Glomerular endothelial cell (primary cell): Measurements from ENCODE around the gene BCS1L. TPM values are rescaled to one million over a fixed set of nuclear protein-coding genes. Genes with fewer than 3 reads are reported as not detected.
A peak's percentile ranks its signal among the peaks of the same experiment; 100 is the strongest.

Experiments used
- DNase-seq: peaks from one replicate; pipeline ENCODE4 v3.0.0-alpha.2; 2011; ENCODE audit warnings: low read depth, low spot score; ENCODE audit errors: extremely low read depth
- total RNA-seq: library from RNA; depleted of rRNA; stranded (reverse); fragments of >200 nt; gene quantifications from 2 replicates; pipeline ENCODE4 v1.2.3, GENCODE V29; 2015

Gene BCS1L
- total RNA-seq, 1 donor from 2014 or later, result 30.9 TPM

DNA sequence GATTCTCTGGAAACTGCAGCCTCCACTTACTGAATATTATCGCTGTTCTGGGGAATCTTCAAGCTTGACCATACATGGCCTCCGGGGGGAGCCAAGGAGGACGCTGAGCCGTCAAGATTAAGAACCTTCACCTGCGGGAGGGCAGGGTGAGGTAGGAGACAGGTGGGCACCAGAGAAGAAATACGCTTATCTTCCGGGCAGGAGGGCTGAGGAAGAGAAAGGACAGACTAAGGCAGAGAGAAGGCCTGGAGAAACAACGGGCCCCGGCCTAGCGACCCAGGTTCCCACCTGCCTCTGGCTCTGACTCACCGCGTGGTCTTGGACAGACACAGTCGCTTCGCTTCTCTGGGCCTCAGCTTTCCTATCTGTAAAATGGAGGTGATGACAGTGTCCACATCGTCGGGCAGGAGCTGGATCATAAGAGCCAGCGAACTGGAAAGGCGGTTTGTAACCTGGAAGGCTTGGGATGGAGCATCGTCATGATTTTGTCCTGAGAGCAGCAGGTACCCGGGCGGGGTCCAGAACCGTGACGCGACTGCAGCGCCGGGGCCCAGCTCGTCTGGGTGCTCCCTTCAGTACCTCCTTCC, 719 bp upstream of the BCS1L start:
- no peak for DNase-seq

DNA sequence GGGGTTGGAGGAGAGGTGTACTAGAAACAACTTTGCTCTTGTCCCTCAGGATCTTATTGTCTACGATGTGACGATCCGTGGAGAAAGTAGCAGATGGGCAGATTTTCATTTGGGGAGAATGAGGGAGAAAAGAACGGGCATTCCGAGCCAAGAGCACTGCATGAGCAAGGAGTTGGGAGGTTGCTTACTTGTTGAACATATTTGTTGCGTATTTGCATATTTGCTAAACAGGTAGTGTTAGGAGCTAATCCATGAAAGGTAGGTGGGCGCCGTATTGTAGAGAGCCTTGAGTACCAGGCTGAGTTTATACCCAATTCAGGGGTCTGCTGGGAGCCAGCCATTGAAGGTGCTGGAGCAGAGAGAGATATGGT, 490 bp downstream of the BCS1L start:
- DNase-seq, result no peak

DNA sequence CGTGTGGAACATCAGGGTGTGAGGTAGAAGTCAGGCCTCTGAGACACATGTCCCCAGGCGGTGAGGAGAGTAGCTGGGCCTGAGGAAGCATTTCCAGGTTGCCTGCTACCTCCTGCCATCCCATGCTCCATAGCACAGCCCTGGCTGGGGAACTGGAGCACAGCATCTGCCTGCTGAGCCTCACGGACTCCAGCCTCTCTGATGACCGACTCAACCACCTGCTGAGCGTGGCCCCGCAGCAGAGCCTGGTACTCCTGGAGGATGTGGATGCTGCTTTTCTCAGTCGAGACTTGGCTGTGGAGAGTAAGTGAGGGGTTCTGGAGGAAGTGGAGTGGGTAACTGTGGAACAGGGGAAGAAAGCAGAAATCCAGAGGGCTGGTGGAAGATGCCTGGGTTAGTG, 2.9 kb downstream of the BCS1L start:
- DNase-seq, result no peak

DNA sequence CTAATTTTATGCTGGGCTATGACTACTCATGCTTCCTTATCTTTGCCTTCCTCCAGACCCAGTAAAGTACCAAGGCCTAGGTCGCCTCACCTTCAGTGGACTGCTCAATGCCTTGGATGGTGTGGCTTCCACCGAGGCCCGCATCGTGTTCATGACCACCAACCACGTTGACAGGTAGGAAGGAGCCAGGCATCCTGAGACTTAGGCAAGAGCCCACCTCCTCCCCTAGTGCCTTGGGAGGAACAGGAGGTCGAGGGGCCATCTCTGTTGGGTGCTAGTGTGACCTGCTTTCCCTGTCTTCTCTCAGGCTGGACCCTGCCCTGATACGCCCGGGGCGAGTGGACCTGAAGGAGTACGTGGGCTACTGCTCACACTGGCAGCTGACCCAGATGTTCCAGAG, 3.3 kb downstream of the BCS1L start:
- no peak for DNase-seq

DNA sequence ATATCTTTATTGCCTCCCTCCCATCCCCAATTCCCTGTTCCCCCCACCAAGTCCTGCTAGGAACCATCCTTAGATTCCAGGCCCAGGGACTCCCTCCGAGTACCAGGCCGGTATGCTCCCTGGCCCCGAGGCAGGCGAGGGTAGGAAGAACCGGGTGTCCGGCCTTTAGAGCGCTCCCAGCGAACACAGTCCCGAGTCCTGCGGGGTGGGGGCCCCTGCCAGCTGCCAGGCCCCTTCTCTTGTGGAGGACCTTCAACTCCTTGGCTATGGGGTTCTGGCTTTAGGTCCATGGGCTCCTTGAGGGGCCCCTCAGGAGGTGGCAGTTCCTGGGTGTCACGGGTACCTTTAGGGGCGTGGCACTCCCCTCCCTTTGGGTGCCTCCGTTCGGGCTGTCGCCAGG, 4.4 kb downstream of the BCS1L start:
- DNase-seq, result no peak

DNA sequence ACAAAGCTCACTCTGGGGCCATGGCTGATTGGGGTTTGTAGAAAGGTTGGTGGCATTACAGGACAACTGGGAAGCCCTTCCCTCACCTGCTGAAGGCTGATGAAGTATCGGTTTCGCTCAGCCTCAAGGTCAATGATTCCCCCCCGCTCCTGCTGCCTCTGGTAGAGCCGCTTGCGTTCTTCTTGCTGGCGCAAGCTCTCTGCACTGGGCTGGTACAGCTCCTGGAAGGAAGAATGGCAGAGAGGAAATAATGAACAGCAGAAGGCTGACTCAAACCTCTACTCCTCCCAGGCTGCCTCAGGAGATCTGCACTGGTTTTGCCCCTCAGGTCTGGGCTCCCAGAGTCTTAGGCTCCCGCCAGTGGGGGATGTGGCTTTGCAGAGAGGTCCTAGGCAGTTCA, 5.2 kb downstream of the BCS1L start:
- no peak for DNase-seq

DNA sequence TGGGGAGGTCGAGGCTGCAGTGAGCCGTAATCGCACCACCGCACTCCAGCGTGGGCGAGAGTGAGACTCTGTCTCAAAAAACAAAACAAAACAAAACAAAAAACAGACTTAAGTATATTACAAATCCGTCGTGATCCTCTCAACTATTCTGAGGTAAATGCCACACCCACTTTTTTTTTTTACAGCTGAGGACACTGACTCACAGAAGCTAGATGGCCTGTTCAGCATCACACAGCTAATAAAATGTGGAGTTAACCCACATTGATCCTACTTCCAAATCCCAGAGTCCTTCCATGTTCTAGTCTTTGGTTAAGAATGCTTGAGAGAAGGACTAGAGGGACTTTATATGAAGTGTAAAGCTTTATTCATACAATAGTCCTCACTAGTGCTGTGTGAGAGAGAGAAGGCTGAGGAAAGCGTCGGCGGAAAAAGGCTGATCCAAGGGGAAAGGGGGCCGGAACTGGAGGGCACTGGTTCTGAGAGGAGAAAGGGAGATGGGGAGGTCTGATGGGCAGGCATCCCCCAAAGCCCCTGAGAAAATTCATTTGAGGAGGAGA, 11.7 kb downstream of the BCS1L start:
- DNase-seq, result no peak

DNA sequence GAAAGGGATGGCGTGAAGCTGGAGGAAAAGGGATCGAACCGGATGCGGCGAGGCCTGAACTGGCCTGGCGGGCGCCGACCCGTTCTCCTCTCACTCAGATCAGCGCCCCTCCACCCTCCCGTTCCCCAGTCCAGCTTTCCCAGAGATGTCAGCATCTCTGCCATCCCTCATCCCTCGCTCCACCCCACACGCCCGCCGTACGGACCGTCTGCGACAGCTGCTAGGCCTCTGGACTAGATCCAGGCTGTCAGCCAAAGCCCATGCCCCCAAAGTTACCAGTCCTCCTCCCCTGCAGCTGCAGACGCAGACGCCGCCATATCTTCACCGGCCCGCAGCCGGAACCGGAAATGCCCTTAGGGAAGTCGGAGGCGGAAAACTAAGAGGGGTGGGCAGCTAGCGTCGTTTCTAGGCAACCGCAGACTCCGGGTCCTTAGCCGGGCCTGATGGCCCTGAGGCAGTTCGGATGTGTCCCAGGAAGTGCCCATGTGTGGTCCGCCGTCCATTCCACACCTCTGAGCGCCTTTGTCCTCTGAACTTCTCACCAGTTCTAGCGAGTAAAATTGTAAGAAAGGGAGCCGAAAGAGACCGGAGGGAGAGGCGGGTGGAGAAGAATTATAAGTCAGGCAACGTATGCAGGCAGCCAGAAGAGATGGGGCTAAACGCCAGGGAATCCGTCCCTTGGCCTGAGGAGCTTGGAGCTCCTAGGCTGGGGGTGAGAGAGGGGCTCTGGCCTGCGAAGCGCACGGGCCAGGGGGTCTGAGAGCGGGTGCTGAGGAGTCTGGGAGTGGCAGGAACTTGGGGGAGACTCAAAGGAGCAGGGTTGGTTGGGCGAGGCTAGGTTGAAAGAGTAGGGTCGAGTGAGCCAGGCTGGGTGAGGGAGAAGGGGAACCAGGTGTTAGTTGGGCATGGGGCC, 12.4 kb downstream of the BCS1L start, which contains the start of the genes RNF25 and STK36:
Gene RNF25 (minus strand): TSS at position 349 of the 913 bp plus-strand sequence. CDS start 32 bp downstream, at position 317.
Gene STK36 (plus strand): TSS at position 433 of the 913 bp plus-strand sequence. CDS start 744 bp downstream, outside the sequence.
- no peak for DNase-seq

DNA sequence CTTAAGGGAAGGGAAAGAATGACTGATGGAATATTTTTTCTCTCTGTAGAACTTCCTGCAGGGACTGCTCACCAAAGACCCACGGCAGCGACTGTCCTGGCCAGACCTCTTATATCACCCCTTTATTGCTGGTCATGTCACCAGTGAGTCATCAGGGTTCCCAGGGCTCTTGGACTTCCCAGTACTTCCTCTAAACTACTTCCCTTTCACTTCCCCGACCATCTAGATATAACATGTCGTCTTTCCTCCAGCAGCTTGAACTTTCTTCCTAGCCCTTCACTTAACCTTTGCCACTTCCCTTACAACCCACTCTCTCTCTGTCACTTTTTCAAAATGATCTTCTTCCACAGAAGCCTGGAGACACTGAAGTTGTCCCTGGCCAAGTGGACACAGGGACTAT, 19.6 kb downstream of the BCS1L start:
- DNase-seq, result no peak

DNA sequence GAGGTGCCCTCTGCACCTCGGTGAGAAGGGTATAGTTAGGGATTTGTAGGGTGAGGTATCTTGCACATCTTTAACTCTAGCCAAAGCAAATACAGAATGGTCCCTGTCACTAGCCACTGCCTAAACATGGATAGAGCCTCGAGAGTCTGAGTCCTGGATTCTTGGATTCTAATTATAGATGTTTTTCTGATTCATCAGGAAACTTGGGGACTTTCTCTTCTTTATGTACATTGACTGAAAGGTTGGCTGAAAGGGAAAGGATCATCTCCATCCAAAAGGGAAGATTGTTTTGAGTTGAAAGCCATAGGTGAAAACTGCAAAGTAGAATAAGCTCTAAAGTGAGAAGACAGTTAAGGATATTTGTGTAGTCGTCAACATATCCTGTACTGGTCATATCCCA, 20.6 kb downstream of the BCS1L start:
- DNase-seq, result no peak

DNA sequence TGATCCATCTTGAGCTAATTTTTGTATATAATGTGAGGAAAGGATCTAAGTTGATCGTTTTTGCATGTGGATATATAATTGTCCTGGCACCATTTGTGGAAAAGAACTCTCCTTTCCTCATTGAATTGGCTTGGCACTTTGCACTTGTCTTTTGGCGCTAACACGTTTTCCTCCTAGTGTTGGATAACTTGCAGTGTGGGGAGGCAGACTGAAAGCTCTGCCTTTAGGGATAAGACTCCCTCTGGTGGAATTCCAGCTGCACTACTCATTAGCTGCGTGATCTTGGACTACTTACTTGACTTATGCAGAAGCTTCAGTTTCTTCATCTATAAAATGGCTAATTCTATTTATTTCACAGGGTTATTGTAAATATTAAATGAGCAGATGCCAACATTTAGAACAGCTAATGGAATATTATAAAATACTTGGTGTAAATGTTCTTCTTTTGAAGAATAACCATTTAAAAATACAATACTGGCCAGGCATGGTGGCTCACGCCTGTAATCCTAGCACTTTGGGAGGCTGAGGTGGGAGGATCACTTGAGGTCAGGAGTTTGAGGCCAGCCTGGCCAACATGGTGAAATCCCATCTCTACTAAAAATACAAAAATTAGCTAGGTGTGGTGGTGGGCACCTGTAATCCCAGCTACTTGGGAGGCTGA, 28.0 kb downstream of the BCS1L start:
- peak; percentile 56 for DNase-seq

DNA sequence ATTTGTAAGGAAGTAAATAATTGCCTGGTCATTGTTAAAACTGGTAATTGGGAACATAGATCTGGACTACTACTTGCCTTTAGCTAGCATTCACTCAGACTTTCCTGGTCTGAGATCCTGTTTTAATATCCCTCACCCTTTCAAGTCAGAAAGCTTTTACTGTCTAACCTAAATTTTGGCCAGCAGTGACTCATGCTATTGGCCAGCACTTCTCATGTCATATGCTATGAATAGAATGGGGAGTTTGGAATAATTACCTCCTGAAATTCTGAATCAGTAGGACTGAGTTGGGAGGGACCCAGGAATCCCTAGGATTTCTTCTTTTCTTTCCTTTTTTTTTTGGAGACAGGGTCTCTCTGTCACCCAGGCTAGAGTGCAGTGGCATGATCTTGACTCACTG, 31.8 kb downstream of the BCS1L start:
- no peak for DNase-seq

DNA sequence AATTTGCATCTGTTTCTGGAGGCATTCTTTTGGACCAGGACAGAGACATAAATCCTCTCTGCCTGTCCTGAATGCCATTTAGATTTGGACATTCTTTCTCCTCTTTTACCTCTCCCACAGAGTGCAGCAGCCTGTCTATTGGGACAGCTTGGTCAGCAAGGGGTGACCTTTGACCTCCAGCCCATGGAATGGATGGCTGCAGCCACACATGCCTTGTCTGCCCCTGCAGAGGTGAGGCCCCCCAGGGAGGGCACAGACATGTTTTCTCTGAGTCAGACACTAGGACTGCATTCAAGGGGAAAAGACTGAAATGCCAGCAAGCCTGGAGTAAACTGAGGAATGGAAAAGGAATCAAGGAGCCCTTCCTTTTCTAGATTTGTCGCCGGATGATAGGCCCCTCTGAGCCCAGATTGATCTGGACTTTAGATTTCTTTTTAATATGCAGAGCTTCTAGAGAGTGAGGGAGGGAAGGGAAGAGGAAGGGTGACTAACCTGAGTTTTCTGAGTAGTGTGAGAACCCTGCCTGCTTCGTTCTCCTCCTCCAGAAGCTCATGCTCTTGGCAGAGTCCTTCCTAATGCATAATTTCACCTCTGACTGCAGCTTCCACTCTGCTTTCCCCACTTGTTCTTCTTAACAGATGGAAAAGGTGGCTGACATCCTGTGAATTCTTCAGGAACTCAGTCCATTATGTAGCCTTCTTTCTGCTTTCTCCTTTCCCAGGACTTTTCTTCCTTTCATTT, 35.1 kb downstream of the BCS1L start:
- DNase-seq, result no peak

DNA sequence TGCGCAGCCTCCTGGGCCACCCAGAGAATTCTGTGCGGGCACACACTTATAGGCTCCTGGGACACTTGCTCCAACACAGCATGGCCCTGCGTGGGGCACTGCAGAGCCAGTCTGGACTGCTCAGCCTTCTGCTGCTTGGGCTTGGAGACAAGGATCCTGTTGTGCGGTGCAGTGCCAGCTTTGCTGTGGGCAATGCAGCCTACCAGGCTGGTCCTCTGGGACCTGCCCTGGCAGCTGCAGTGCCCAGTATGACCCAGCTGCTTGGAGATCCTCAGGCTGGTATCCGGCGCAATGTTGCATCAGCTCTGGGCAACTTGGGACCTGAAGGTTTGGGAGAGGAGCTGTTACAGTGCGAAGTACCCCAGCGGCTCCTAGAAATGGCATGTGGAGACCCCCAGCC, 39.4 kb downstream of the BCS1L start:
- no peak for DNase-seq

DNA sequence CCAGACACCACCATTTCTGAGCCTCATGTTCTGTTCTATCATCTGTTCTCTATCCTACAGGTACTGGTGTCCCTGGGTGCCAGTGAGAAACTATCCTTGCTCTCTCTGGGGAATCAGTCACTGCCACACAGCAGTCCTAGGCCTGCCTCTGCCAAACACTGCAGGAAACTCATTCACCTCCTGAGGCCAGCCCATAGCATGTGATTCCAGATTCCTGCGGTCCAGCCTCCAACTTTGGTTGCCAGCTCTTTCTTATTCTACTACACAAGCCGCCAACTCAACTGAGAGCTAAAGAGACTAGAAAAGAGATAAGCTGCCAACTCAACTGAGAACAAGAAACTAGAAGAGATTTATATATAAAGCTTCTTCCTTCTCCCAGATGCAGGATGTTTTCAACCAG, 42.3 kb downstream of the BCS1L start:
- DNase-seq, result no peak

DNA sequence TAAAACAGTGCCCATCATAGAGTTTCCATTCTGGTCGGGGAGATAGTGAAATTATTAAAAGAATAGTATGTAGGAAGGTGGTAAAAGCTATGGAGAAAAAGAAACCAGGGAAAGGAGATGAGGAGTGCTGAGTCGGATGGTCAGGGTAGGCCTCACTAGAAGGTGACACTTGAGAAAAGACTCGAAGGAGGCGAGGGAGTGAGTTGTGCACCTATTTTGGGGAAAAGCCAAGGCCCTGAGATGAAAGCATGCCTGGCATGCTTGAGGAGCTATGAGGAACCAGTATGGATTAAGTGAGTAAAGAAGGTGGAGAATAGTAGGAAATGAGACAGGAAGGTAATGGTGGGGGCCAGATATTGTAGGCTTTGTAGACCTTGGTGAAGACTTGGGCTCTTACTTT, 43.9 kb downstream of the BCS1L start:
- no peak for DNase-seq

DNA sequence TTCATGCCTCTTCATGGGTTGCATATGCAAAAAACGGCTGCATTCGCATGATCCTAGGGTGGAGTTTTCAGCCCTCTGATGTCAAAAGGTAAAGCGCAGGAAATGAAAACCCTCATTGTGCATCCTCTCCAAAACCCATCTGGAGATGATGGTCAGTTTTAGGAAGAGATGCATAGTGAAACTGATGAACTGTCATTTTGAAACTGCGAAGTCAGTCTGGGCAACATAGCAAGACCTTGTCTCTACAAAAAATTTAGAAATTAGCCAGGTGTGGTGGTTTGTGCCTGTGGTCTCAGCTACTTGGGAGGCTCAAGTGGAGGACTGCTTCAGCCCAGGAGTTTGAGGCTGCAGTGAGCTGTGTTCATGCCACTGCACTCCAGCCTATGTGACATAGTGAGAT, 48.6 kb downstream of the BCS1L start:
- DNase-seq, result no peak

DNA sequence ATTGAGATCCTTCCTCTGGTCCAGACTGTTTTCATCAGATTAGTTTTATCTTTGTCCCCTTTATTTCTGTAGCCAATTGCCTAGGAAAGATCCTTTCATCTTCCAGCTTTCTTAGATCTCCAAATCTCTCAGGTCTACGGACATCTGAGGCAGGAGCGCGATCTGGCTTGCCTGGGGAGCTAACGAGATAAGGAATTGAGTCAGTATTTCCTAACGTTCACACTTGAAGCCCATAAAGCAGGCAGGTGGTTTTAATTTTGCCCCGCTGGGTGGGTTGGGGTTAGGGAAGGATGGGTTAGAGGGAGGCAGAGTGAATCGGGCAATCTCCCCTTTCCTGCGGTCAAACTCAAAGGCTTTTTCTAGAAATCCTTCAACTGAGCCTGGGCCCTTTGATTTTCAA, 50.4 kb downstream of the BCS1L start:
- DNase-seq, result no peak

DNA sequence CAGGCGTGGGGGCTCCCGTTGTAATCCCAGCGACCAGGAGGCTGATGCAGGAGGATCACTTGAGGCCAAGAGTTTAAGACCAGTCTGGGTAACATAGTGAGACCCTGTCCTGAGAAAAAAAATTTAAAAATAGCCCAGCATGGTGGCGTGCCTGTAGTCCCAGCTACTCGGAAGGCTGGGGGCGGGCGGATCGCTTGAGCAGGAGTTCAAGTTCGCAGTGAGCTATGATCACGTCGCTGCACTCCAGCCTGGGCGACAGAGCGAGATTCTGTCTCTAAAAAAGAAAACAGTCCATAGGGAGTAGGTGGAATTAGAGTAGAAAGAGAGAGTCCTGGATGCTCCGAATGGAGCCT, 50.8 kb downstream of the BCS1L start:
- DNase-seq, result no peak

DNA sequence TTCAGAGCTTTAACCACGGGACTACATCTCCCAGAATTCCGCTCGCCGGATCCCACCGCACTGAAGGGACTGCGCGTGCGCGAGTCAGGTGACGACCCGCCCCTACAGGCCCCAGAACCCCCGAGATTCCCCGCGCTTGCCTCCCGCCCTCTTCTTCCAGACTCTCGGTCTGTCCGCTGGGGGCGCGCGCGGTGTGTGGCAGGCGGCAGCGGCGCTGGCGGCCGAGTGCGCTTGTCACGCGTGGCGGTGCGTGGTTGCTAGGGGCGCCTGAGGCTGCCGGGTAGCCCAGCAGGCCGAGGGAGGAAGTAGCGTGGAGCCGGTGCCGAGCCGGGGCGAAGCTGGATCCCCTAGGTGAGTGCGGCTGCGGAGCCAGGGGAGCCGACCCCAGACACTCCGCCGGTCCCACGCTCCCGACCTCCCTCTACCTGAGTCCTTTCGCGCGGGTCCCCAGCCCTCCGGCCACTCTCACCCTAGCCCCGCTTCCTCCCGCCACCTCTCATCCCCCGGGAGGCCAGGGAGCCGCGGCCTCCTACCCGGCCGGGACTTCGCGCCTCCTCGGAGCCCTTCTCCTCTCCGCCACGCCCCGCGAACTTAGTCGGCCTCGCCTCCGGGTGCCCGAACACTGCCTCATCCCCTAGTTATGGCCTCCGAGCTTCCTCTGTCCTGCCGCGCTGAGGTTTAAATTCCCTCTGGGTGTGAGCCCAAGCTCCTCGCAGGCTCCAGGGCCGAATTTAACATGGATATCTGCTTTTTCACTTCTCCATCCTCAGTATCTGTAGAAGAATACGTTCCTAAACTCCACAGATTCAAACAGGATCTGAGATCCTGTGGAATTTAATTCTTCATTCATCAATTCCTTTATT, 51.4 kb downstream of the BCS1L start, which contains the start of gene TTLL4:
Gene TTLL4 (plus strand): TSS at position 149 of the 863 bp plus-strand sequence. CDS start 26,842 bp downstream, outside the sequence.
- DNase-seq, result peak; percentile 61
